ENCODE measurements around the gene GNG3.

Gene GNG3

DNA sequence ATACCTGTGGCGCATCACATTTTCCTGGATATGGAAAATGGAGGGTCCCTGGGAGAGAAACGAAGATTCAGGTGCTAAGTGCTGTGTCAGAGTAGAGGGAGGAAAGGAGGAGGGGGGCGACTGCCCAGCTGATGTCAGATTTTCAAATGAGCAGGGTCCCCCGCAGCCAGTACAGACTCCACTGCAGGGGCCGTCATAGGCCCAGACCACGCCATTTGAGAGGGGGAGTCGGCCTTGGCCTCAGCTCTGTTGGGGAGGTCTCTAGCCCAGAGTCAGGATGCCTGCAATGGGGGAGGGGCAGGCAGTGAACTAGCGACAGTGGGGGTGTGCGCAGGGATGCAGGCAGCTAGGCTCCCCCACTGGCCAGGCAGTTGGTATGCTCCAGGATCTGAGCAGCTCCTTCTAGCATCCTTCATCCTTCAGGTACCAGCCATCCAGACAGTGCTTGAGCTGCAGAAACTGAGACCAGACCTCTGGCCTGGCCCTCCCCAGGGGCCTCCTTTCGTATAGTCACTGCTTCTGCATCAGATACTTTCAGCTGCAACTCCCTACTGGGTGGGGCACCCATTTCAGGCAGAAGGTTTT is at the start of gene GNG3, which contains the start of gene BSCL2:
Gene GNG3 (plus strand): TSS at position 400 of the 585 bp plus-strand sequence. CDS start 620 bp downstream, outside the sequence.
Gene BSCL2 (minus strand): TSS at position 148 of the 585 bp plus-strand sequence. CDS start 229 bp downstream, outside the sequence.
- Histone ChIP-seq H3K36me3 (peaks cover 41% of the 10 kb centered on the region), H3K9me3 (no peaks in the 10 kb centered on the region), H3K9ac (peak within 1 kb of the TSS; percentile 92), H3K27ac (peak within 1 kb of the TSS; percentile 98), H3K4me2 (peak within 1 kb of the TSS; percentile 99), H4K20me1 (no peaks in the 10 kb centered on the region), H3K4me3 (peak within 1 kb of the TSS; percentile 76), H3K4me1 (peaks cover 51% of the 10 kb centered on the region), H3K27me3 (no peaks in the 10 kb centered on the region)
- no peak for TF ChIP-seq Cebpa-rat (IDR thresholded peaks at IDR 0.05)

DNA sequence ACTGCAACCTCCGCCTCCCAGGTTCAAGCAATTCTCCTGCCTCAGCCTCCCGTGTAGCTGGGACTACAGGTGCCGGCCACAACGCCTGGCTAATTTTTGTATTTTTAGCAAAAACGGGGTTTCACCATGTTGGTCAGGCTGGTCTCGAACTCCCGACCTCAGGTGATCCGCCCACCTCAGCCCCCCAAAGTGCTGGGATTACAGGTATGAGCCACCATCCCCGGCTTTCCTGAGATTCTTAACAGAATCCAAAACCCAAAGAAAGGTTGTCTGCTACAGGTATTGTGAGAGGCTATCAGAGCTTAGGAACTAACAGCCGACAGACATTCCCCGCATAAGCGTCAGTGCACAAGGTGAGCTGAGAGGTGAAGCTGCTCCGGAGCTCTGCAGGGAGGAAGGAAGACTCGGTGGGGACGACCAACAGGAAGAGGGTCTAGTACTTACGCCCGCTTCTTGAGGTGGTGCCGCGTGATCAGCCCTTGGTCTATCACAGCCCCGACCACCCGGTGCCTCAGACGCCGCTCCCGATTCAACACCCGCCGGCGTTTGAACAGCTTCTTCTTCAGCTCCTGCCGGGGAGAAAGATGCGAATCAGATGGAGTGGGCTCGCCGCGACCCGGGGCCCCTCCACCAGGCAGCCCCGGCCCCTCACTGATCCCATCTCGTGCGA is 42.9 kb upstream of the GNG3 start:
- Histone ChIP-seq H3K4me3 (peak overlapping the region; percentile 96), H3K36me3 (peaks cover 51% of the 10 kb centered on the region), H3K9me3 (no peaks in the 10 kb centered on the region), H3K27me3 (no peaks in the 10 kb centered on the region), H3K27ac (peak overlapping the region; percentile 92), H4K20me1 (peaks cover 16% of the 10 kb centered on the region), H3K9ac (peak overlapping the region; percentile 97), H3K4me1 (peaks cover 40% of the 10 kb centered on the region), H3K4me2 (peak overlapping the region; percentile 73)
- TF ChIP-seq Cebpa-rat (IDR thresholded peaks at IDR 0.05): no peak

DNA sequence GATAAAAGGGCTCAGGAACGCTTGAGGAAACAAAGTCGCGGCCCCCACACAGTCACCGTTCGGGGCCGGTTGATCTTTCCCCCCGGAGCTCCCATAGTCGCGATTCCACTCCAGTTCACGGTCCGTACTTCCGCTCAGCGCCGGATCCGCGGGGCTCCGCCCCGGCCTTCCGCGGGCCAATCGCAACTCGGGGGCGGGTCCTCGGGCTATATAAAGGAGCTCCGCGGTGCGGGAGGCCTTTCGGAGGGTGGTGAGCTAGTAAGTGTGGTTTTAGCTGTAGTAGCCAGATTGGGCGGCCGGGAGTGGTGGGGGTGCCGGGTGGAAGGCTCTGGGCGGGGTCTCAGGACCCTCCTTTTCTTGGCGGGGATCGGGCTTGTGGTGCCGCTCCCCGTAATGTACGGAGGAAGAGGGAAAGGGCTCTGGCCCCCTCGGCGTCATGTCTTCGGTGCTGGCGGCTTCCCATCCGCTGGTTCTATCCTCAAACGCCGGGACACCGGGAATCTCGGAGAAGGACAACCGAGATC is 42.3 kb upstream of the GNG3 start, which contains the start of the genes C11orf98 and CSKMT:
Gene C11orf98 (minus strand): TSS at position 136 of the 524 bp plus-strand sequence. CDS start 41 bp downstream, at position 95.
Gene CSKMT (plus strand): TSS at position 238 of the 524 bp plus-strand sequence. CDS start 568 bp downstream, outside the sequence.
- peak within 1 kb of the TSS; percentile 92 for H3K27ac ChIP-seq
- H3K4me1 ChIP-seq: peaks cover 46% of the 10 kb centered on the region
- TF ChIP-seq Cebpa-rat (IDR thresholded peaks at IDR 0.05): no peak
- peak within 1 kb of the TSS; percentile 97 for H3K4me2 ChIP-seq
- H3K9ac ChIP-seq: peak within 1 kb of the TSS; percentile 97
- H3K9me3 ChIP-seq: no peaks in the 10 kb centered on the region
- peak within 1 kb of the TSS; percentile 96 for H3K4me3 ChIP-seq
- peaks cover 56% of the 10 kb centered on the region for H3K36me3 ChIP-seq
- H4K20me1 ChIP-seq: peaks cover 16% of the 10 kb centered on the region
- H3K27me3 ChIP-seq: no peaks in the 10 kb centered on the region

DNA sequence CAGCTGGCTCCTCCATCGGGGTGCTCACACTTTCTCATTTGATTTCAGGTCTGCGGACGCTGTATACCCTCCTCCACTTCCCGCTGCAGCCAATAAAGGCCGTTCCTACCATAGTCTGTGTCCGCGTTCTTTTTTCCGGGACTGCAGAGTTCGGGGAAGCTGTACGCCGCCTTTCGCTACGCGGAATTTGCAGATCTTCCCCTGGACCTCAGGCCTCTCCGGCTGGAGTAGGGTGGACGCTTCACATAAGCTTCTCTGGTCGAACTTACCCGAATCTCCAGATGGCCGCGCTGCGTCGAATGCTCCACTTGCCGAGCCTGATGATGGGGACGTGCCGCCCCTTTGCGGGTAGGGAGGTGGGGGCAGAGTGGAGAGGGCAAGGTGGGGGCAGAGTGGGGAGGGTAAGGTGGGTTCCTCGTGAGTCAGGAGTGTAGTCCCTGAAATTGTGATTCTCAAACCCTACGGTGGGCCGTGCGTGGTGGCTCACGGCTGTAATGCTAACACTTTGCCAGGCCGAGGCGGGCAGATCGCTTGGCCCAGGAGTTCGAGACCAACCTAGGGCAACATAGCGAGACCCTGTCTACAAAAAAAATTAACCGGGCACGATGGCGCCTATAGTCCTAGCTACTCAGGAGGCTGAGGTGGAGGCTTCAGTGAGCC is 41.7 kb upstream of the GNG3 start:
- Histone ChIP-seq H3K4me2 (peak overlapping the region; percentile 97), H4K20me1 (peaks cover 16% of the 10 kb centered on the region), H3K9ac (peak overlapping the region; percentile 97), H3K27me3 (no peaks in the 10 kb centered on the region), H3K4me3 (peak overlapping the region; percentile 96), H3K27ac (peak overlapping the region; percentile 92), H3K9me3 (no peaks in the 10 kb centered on the region), H3K36me3 (peaks cover 52% of the 10 kb centered on the region), H3K4me1 (peaks cover 52% of the 10 kb centered on the region)
- TF ChIP-seq Cebpa-rat (IDR thresholded peaks at IDR 0.05): no peak

DNA sequence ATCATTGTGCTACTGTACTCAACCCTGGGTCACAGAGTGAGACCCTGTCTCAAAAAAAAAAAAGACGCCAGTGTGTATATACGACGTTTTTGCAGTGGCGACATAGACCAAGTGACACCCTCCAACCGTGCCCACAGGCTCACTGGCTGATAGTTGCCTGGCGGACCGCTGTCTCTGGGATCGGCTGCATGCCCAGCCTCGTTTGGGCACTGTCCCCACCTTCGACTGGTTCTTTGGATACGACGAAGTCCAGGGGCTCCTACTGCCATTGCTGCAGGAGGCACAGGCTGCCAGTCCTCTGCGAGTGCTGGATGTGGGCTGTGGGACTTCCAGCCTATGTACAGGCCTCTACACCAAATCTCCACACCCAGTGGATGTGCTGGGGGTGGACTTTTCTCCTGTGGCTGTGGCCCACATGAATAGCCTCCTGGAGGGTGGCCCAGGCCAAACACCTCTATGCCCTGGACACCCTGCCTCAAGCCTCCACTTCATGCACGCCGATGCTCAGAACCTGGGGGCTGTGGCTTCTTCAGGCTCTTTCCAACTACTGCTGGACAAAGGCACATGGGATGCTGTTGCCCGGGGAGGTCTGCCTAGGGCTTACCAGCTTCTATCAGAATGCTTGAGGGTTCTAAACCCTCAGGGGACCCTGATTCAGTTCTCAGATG is 41.1 kb upstream of the GNG3 start:
- H3K9ac ChIP-seq: peak overlapping the region; percentile 97
- H3K9me3 ChIP-seq: no peaks in the 10 kb centered on the region
- H3K4me1 ChIP-seq: peaks cover 55% of the 10 kb centered on the region
- H4K20me1 ChIP-seq: peaks cover 16% of the 10 kb centered on the region
- H3K36me3 ChIP-seq: peaks cover 46% of the 10 kb centered on the region
- H3K4me3 ChIP-seq: peak overlapping the region; percentile 96
- TF ChIP-seq Cebpa-rat (IDR thresholded peaks at IDR 0.05): no peak
- peak overlapping the region; percentile 97 for H3K4me2 ChIP-seq
- peak overlapping the region; percentile 92 for H3K27ac ChIP-seq
- H3K27me3 ChIP-seq: no peaks in the 10 kb centered on the region

DNA sequence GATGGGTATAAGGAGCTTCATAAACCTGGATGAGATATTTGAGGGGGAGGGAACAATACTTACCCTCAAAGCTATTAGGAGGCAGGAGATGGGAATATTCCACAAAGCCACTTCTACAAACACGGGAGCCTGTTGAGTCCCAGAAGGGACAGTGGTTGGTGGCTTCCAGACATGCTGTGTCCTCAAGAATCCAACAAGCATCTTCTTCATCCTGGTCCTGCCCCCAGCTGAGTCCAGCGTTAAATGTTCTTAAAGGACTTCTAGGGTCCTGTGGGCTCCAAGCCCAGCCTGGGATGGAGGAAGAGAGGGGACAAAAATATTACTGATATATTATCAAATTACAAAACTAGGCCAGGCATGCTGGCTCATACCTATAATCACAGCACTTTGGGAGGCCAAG is 40.0 kb upstream of the GNG3 start:
- Histone ChIP-seq H3K36me3 (peaks cover 35% of the 10 kb centered on the region), H3K4me1 (peaks cover 57% of the 10 kb centered on the region), H3K9ac (peak overlapping the region; percentile 97)

DNA sequence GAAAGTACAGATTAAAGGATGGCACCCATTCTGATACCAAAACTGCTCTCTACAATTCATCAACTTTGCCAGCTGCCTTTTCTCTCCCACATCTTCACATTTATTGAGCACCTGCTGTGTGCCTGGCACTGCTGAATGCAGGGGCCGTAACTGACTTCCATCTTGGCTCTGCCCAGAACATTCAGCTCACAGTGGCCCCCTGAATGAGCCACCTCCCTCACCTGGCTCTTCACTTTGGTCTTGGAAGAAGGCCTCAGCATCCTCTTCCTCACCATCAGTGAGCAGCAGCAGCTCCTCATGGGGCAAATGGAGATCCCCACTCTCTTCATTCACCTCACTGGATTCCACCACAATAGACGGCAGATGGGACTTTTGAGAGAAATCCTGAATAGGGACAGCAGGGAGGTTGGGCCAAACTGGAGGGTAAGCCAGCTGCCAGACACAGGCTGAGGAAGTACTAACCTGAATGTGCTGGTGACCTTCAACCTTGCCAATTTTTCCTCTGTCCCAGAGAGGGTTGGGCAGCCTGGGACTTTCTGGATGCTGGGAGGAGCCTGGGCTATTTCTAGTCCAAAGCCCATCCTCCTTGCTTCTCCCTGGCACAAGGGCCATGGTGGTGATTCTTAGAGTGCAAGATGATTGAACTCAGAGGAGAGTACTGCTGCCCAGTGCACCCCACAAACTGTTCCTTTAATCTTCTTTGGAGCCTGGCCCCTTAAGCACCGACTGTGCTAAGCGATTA is 37.9 kb upstream of the GNG3 start:
- Histone ChIP-seq H3K4me1 (peaks cover 66% of the 10 kb centered on the region), H3K4me2 (peak overlapping the region; percentile 91), H3K4me3 (no peak overlapping the region), H4K20me1 (peaks cover 31% of the 10 kb centered on the region), H3K9ac (0 out of 2 replicates have a peak overlapping the region, but pooled peaks have one; percentile 5), H3K27me3 (no peaks in the 10 kb centered on the region), H3K9me3 (no peaks in the 10 kb centered on the region), H3K36me3 (peaks cover 47% of the 10 kb centered on the region), H3K27ac (no peak overlapping the region)
- no peak for TF ChIP-seq Cebpa-rat (IDR thresholded peaks at IDR 0.05)

More for the DNA sequence above, 40.0 kb upstream of the GNG3 start:
- Histone ChIP-seq H3K27ac (no peak overlapping the region), H3K27me3 (no peaks in the 10 kb centered on the region), H3K4me2 (peak overlapping the region; percentile 97), H3K4me3 (0 out of 2 replicates have a peak overlapping the region, but pooled peaks have one; percentile 96), H3K9me3 (no peaks in the 10 kb centered on the region), H4K20me1 (peaks cover 17% of the 10 kb centered on the region)
- no peak for TF ChIP-seq Cebpa-rat (IDR thresholded peaks at IDR 0.05)

DNA sequence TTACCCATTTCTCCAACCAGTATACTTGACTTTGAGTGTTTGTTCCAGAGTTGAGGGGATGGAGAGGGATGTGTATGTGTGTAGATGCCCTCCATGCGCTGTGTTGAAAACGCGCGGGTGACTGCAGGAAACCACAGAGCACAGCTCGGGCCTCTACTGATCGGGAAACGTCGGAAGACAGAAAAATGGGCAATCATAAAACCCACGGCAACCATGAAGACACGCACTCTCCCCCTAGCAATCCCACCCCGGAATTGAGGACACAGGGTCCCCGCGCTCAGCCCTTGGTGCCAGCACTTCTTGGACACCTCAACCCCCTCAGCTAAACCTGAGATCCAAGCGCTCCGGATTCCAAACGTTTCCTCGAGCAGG is 36.3 kb upstream of the GNG3 start:
- Histone ChIP-seq H3K27me3 (no peaks in the 10 kb centered on the region), H3K4me1 (peaks cover 62% of the 10 kb centered on the region), H3K27ac (peak overlapping the region; percentile 86), H4K20me1 (peaks cover 31% of the 10 kb centered on the region), H3K4me3 (peak overlapping the region; percentile 87), H3K36me3 (peaks cover 61% of the 10 kb centered on the region), H3K9me3 (no peaks in the 10 kb centered on the region), H3K9ac (peak overlapping the region; percentile 95), H3K4me2 (peak overlapping the region; percentile 91)
- no peak for TF ChIP-seq Cebpa-rat (IDR thresholded peaks at IDR 0.05)
